Vagina (tissue), 2 donors: Measurements from ENCODE around the gene SLCO1B1.
"Not testable (repeated sequence)": the region's sequence is repeated elsewhere in the genome, so short reads cannot be mapped to it uniquely, and the experiment has no call there.

Experiments used
- POLR2AphosphoS5 ChIP-seq, 2 donors: sonication (generic); formaldehyde crosslinking; IDR thresholded peaks; one replicate each; pipeline ENCODE4 v1.9.0; 2017; ENCODE audit warnings: antibody characterized with exemption in 2 of 2, mild to moderate bottlenecking in 2 of 2, low read depth in 1 of 2; ENCODE audit not compliant: insufficient read depth in 1 of 2
- TF ChIP-seq, protein P1 (sequence below), 3 experiments: fragments of 450-650 bp in 2 of 3; fragments of 200-600 bp in 1 of 3; sonication (generic) in 1 of 3; IDR thresholded peaks; one replicate each; pipeline ENCODE4 v1.5.1; 2017 to 2019; ENCODE audit warnings: antibody characterized with exemption in 3 of 3, mild to moderate bottlenecking in 2 of 3, moderate library complexity in 2 of 3

GRCh38 chr12:21084753-21085152 lies 46.2 kb upstream of the SLCO1B1 start:
- TF ChIP-seq, protein P1, sequence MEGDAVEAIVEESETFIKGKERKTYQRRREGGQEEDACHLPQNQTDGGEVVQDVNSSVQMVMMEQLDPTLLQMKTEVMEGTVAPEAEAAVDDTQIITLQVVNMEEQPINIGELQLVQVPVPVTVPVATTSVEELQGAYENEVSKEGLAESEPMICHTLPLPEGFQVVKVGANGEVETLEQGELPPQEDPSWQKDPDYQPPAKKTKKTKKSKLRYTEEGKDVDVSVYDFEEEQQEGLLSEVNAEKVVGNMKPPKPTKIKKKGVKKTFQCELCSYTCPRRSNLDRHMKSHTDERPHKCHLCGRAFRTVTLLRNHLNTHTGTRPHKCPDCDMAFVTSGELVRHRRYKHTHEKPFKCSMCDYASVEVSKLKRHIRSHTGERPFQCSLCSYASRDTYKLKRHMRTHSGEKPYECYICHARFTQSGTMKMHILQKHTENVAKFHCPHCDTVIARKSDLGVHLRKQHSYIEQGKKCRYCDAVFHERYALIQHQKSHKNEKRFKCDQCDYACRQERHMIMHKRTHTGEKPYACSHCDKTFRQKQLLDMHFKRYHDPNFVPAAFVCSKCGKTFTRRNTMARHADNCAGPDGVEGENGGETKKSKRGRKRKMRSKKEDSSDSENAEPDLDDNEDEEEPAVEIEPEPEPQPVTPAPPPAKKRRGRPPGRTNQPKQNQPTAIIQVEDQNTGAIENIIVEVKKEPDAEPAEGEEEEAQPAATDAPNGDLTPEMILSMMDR (IDR thresholded peaks at IDR 0.05) = not testable (repeated sequence)
- TF ChIP-seq POLR2AphosphoS5 (IDR thresholded peaks at IDR 0.05; ENCODE audit: insufficient read depth in 1 of 2, low read depth in 1 of 2) = not testable (repeated sequence)
